GM19035 (cell line): ENCODE measurements around the gene RANBP1.

Source experiments
- ATAC-seq: cut with Tn5 transposase; IDR thresholded peaks from one replicate; pipeline ENCODE4 v1.9.1; 2021; ENCODE audit not compliant: unreplicated experiment

The RANBP1 gene

DNA sequence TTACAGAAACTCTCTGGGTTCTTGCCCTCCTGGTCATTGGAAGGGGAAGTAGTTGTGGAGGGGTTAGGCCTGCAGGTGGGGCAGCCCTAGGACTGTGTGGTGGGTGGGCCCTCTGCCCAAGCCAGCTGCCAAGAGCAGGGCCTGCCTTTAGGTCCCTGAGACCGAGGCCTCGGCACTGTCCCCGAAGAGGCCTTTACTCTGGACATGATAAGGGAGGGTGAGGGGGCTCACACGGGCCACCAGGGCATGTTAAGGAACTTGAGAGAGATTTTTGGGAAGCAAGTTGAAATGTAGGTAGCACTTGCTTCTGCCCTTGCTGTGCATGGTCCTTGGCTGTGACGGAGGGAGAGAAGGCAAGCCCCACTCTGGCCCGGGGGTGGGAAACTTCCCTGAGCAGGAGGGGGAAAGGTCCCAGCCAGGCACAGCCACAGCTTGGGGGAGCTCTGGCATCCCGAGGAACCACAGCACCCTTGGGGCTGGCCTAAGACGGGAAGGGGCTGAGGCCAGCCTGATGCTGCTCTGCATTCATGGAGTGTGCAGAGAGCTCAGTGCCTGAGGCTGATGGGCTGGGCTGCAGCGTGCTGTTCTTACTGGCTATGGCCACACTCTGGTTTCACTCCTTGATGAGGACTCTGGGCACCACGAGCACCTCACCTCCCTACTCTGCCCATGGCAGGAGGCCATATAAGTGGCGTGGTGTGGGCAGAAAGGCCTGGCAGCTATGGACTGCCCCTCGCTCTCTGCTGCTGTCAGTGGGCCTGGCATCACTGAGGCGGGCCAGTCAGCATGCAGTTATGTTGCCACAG, 7.8 kb upstream of the RANBP1 start:
- no peak for ATAC-seq

DNA sequence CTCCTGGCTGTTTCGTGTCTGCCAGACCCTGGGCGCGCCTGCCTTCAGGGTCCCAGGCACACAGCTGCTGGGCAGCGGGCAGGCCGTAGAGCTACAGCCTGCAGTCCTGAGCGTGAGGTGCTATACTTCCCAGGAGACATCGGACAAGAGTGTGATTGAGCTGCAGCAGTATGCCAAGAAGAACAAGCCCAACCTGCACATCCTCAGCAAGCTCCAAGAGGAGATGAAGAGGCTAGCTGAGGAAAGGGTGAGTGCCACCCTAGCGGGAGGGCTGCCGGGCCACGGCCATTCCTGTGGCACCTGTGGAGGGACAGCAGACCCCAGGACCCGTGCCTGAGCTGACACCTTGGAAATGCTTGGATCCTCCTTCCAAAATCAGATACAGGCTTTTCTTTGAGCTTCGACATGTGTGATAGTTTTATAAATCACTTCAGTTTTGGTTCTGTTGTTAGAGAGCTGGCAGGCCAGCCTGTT, 7.1 kb upstream of the RANBP1 start:
- ATAC-seq: no peak

DNA sequence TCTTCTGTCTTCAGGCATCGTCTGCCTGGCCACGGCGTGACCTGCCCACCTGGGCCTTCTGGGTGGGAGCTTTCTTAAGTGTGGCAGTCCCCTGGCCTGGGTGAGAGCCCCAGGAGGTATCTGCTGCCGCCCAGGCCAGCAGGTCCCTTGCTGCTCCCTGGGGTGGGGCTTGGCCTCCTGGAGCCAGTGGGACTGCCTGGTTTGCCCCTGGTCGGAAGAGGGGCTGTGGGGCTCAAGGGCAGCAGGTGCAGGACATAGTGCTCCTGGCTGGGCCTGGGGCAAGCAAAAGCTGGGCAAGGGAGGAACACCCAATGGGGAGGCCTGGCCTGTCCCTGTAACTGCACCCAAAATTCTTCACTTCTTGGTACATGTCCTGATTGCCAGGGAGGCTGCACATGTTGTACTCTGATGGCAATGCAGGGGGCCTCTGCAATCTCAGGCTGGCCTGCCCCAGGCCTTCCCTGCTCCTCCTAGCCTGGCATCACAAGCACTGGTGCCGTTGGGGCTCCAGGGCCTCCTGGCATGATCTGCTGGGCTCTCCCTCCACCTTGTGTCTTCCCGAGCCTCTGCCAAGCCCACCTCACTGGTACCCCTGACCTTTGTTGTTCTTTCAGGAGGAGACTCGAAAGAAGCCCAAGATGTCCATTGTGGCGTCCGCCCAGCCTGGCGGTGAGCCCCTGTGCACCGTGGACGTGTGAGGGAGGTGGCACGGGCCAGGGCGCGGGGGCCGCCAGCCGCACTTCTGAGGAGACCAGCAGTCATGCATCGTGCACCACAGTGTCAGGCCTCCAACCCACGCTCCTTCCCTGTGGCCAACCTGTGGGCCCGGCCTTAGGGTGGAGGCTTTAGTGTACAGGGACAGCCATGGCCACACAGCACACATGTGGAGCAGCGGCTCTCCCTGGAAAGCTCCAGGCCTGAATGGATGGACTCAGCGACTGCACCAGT, 6.2 kb upstream of the RANBP1 start:
- no peak for ATAC-seq

DNA sequence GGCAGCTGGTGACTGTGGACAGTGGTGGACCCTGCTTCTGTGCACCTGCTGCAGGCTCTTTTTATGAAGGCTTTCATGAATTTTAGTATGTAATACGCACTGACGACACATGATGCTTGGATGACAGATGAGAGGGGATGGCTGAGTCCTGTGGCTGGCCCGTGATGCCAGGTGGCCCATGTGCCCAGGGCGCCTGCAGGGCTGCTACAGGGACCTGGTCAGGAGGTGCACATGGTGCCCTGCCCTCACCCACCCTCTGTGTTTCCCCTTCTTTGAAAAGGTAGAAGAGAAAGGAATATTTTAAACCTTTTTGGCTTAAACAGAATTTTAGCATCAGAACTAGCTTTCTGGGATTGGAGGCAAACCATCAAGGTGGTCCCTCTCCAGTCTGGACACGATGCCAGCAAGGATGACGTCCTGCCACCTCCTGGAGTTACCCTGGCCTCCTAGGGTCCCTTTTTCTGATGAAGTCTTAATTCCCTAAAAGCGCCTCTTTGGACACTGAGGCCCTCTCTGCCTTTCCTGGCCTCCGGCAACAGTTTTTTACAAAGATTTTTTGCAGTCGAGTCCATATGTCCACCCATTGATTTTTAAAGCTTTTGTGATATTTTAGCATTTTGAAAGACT, 5.4 kb upstream of the RANBP1 start:
- no peak for ATAC-seq

DNA sequence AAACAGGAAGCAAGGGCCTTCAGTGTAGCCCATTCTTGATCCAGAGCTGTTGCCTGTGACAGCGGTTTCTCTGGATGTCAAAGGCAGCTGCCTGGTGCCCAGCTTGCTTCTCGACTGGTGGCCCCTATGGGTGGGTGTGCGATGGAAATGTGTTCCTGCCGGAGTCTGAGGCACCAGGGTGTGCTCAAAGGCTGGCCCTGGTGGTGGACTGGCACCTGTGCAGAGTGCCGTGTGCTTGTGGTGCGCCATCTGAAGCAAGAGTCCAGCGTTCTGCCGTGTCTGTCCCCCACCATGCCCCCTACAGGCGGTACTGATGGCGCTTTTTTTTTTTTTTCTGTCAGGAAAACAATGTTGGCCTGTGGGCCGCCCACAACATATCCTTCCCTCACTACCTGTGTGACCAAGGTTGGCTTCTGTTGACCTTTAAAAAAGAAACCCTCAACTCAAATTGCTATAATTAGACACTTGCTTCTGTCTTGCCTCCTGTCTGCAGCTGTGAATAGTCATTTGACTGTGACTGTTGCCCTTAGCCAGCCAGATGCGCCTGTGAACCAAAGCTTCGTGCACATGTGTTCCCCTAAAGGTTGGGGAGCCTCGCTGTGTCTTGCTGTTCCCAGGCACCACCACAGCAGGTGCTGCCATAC, 4.7 kb upstream of the RANBP1 start:
- no peak for ATAC-seq

DNA sequence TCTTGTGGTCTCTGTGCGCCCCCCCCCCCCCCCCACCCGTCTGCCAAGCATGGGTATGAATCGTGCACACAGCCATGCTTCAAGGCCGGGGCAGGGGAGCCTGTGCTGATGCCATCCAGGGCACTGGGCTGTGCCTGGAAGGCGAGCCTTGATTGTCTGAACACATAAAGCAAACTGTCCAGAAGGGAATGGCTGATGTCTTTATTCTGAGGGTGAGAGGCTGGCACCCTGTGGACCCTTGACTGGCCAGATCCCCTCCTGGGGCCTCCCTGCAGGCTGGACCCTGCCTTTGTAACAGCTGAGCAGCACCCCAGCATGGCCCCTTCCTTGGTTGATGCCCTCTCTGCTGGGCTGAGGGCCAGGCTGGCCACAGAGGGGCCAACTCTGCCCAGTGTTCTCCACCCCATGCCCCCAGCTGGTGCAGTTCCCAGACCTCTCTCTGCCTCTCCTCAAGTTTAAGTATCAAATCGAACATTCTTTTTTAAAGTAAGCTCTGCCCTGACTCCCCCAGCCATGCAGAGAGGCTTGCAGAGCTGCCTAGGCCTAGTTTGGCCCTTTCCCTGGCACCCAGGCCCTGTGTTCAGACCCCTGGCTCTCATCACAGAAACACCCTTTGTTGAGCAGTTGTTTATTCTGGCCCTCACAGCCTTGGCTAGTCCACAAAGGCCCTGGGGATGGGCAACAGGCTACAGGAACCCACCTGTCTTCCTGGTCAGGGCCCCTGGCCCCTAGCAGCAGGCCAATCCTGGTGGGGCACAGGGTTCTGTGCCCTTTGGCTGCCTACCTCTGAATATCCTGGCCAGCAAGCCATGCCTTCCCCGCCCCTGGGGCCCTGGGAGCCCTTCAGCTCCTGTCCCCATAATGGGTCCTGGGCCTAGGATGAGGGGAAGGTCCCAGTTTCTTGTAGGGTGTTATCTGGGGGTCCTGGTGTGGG, 3.9 kb upstream of the RANBP1 start:
- ATAC-seq: no peak

DNA sequence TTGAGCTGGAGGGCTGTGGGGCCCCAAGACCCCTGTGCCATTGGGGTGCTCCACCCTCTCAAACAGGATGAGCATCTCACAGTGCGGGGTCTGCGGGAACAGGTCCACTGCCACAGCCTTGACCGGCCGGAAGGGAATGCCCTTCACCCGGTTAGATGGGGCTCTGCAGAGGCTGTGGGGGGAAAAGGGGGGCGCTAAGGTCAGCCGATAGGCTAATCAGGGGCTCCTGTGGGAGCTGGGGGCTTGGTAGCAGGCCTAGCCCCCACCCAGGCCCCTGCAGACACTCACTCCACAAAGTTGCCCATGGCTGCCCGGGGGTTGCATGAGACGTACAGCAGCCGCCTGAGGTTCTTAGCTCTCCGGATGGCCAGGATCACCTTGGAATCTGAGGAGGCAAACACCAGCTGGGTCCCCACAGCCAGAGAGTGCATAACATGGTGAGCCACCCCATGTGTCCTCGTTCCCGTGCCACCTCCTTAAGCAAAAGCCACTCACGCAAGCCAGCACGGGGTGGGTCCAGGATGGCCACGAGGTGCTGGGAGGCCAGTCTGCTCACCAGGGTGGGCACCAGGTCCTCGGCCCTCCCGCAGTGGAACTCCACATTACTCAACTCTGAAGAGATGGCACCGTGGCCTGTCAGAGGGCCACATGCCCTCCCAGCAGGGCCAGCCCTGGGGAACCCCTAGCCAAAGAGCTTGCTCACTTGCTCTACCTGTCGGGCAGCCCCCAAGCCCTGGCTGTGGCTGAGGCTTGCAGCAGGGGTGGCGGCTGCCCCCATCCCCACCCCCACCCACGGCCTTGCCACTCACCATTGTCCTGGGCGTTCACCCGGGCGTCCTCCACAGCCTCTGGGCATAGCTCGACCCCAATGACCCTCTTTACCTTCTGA, 3.0 kb upstream of the RANBP1 start:
- ATAC-seq: no peak

DNA sequence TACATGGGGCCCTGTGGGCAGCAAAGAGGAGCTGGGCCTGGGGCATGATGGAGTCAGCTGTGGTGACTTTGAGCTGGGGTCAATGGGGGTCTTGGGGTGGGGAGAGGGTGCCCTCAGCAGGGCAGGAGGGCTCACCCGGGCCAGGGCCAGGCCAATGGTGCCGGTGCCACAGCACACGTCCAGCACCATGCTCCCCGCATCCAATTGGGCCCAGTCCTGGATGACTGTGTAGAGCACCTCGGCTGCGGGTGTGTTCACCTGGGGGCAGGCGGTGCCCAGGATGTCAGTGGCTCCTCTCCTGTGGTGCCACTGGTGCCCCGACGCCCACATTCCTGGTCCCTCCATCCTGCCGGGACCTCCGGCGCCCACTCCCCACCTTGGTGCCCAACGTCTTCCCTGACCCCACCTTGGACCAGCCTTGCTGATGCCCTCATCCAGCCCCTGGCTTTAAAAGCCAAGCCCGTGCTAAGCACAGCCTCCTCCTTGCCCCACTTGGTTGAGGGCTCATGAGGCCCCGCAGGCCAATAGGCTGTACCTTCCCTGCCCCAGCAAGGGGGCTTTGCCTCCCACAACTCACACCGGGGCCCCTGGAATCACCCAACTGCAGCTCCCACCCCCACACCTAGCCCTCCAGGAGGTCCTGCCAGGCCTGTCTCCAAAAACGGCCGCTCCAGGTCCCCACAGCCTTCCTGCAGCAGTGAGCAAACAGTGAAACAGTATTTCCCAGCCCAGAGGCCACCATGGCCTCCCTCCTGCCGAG, 2.2 kb upstream of the RANBP1 start:
- no peak for ATAC-seq

DNA sequence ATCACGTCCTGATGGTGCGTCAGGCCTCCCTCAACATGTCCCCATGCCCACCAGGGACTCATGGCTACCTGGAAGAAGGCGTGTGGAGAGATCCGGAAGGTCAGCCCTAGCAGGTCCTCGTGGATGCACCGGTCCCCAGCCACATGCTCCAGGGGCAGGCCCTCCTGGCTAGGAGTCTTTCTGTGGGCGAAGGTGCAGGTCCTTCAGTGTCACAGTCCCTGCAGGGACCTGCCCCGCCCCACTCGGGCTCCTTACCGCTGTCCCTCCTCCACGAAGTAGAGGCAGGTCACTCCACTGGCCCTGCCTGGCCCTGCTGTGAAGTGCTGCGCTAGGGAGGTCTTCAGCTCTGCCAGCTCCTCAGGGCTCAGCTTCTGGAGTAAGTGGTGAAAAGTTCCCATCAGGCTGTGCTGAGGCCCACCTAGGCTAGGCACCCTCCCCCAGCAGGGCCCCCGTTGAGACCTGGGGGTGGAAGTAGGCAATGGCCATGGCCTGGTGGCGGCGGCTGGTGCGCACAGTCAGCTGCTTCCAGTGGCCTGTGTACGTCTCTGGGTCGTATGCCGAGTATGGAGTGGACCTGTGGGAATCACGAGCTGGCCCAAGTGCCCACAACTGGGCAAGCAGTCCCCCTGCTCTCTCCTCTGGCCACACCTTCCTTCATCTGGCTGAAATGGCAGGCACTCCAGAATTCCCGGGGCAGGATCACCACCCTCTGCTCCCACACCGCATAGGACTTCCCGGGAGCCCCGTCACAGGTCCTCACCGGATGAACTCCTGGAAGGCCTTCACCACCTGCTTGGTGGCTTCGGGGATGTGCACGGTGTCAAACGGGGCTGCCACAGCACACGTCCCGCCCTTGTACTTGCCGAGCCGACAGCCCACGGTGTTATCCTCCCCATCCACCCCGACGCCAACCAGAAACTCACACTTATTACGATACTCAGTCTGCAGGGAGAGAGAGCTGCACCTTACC, 1.1 kb upstream of the RANBP1 start:
- no peak for ATAC-seq

DNA sequence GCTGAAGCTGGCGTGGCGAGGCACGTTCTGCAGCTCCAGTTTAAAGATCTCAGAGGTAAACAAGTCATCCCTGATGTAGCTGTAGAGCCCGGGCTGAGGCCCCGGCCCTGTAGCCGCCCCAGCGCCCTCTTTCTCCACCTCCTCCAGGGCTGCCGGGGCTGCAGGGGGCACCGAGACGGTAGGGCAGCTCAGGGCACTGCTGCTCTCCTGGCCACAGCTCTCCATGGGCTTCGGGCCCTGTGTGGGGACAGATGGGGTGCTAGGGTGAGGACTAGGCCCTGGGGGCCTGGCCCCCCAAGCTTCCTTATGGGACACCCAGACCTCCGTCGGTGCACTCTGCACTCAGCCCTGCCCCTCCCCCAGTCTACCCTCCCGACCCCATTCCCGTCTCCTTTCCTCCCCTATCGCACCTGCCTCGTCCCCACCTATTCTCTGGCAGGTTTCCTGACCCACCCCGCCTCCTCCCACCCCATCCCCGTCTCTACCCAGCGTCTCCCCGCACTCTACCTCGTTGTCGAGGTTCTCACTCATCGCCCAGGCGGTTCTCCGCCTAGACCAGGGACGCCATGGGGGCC, 559 bp downstream of the RANBP1 start:
- ATAC-seq: no peak

DNA sequence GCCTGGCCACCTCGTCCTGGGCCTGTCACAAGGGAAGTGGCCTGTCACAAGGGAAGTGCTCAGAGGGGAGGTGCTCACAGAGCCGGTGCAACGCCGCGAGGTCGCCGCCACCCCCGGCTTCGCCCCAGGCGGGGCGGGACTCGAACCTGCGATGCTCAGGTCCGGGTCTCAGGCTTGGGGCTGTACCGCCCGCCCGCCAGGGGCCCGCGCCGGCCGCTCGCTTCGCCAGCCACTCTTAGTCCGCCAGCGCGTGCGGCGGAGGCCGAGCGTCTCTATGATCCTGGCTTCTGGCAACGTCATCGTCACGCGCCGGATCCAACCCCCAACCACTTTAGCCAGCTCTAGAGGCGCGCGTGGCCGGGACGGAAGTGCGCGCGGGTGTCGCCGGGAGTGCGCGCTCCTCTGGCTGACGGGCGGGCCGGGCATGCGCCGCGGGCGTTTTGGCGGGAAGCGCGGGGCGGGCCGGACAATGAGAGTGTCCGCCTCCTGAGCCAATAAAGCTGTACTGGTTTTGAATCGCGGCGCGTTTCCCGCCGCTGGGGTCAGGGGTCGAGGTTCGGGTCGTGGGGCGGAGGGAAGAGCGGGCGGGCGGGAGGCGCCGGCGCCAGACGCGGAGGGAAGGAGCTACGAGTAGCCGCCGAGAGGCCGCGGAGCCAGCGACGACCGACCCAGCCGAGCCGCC, 1.2 kb downstream of the RANBP1 start, which contains the start of gene TRMT2A:
TRMT2A (minus strand) TSS at position 276 of the 682 bp plus-strand sequence. CDS start 320 bp downstream, outside the sequence.
- peak; percentile 86 for ATAC-seq

DNA sequence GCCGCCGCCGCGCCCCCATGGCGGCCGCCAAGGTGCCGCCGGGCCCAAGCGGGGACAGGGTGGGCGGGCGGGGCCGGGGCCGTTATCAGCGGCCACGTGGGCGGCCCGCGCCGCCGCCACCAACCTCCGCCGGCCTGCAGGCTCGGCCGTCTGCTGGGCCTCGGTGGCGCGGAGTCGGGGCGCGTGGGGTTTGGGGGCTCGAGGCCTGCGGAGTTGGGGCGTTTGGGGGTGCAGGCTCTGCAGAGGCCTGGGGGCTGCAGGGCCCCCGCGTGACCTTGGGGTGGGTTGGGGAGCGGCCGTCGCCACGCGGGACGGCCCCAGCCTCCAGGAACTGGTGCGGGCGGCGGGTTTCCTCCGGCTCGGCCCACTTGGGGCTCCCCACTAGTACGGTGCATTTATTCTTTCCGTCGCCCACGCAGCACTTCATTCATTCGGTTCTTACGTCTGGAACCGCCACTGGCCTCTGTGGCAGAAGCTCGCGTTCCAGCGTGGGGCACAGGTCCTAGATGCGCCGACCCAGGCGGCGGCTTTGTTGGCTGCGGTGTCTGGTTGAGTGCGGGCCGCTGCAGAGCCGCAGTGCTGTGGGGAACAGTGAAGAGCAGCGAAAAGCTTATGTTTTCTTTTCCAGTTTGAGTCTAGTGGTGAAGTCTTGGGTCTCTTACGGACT, 1.9 kb downstream of the RANBP1 start:
- ATAC-seq: peak; percentile 26

DNA sequence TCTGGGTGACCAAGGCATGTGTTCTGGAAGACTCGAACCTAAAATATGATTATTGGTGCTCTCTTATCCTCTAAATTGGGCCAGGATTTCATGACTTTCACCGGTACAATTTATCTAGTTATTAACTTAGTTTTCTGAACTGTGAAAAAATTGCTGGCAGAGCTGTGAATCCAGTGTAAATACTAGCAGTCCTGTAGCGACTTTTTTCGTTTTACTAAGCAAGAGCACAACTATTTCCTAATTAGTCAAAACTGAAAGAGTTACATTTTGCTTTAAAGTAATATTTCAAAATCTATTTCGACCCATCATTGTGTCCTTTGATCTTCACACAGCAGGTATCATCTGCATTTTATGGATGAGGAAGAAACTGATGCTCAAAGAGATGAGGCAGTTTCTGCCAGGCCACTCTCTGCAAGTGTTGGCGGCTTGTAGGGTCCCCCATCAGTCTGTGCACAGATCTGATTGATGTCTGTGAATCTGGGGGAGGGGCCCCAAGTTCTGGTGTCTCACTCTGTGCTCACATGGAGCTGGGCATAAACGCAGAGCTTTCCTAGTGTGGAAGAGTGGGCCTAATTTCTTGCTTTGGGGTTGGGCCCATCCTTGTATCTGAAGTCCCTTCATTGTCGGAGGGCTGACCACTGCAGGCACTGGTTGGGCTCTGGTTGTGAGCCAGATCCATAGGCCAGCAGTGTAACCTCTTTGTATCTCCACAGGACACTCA, 2.6 kb downstream of the RANBP1 start:
- ATAC-seq: no peak

DNA sequence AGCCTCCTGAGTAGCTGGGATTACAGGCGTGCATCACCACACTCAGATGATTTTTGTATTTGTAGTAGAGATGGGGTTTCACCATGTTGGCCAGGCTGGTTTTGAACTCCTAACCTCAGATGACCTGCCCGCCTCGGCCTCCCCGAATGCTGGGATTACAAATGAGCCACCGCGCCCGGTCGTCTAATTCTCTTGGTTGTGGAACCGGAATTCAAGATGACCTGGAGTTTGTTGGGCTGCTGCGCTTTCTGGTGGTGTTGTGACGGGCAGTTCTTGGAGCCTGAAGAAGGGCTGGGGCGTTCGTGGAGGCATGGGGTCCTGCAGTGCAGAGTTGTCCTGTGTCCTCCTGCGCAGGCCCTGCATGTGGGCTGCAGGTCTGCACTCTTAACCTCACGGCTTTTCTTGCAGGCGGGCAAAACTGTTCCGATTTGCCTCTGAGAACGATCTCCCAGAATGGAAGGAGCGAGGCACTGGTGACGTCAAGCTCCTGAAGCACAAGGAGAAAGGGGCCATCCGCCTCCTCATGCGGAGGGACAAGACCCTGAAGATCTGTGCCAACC, 6.0 kb downstream of the RANBP1 start:
- no peak for ATAC-seq
